ENCODE data around the gene SNHG17. TPM values are rescaled to one million over a fixed set of nuclear protein-coding genes. Genes with fewer than 3 reads are reported as not detected.
"Not testable (repeated sequence)": the region's sequence is repeated elsewhere in the genome, so short reads cannot be mapped to it uniquely, and the experiment has no call there.

Gene SNHG17
- total RNA-seq, 2 donors from 2014 or later, result 69.2 to 99.4 TPM

GRCh38 chr20:38395751-38396395, 39.3 kb downstream of the SNHG17 start:
- not testable (repeated sequence) for DNase-seq; H3K36me3 Mint-ChIP-seq (ENCODE audit: low read depth); H3K27me3 Mint-ChIP-seq; H3K4me1 Mint-ChIP-seq; H3K27ac Mint-ChIP-seq; H3K9me3 ChIP-seq (ENCODE audit: control insufficient read depth, low read length, poor library complexity, severe bottlenecking); H3K4me3 Mint-ChIP-seq; ATAC-seq

- ATAC-seq (no peak), DNase-seq (no peak)
- Mint-ChIP-seq H3K27ac (no peak overlapping the region), H3K27me3 (peaks cover 6% of the 10 kb centered on the region), H3K4me3 (no peak overlapping the region), H3K36me3 (ENCODE audit: low read depth) (no peaks in the 10 kb centered on the region), H3K4me1 (no peaks in the 10 kb centered on the region)
- no peaks in the 10 kb centered on the region for H3K9me3 ChIP-seq (ENCODE audit: control insufficient read depth, low read length, poor library complexity, severe bottlenecking)
Measured at GRCh38 chr20:38395165-38395564, 40.0 kb downstream of the SNHG17 start.

GRCh38 chr20:38393259-38393658, 41.9 kb downstream of the SNHG17 start:
- Mint-ChIP-seq H3K4me1 (no peaks in the 10 kb centered on the region), H3K27ac (no peak overlapping the region), H3K4me3 (no peak overlapping the region), H3K36me3 (ENCODE audit: low read depth) (no peaks in the 10 kb centered on the region), H3K27me3 (peaks cover 11% of the 10 kb centered on the region)
- DNase-seq, result no peak
- ATAC-seq, result no peak
- H3K9me3 ChIP-seq (ENCODE audit: control insufficient read depth, low read length, poor library complexity, severe bottlenecking), result no peaks in the 10 kb centered on the region

- Mint-ChIP-seq H3K27me3 (peaks cover 11% of the 10 kb centered on the region), H3K4me3 (no peak overlapping the region), H3K27ac (no peak overlapping the region), H3K36me3 (ENCODE audit: low read depth) (no peaks in the 10 kb centered on the region), H3K4me1 (no peaks in the 10 kb centered on the region)
- ATAC-seq, result no peak
- DNase-seq, result no peak
- no peaks in the 10 kb centered on the region for H3K9me3 ChIP-seq (ENCODE audit: control insufficient read depth, low read length, poor library complexity, severe bottlenecking)
Measured at GRCh38 chr20:38392356-38392755, 42.8 kb downstream of the SNHG17 start.

DNA sequence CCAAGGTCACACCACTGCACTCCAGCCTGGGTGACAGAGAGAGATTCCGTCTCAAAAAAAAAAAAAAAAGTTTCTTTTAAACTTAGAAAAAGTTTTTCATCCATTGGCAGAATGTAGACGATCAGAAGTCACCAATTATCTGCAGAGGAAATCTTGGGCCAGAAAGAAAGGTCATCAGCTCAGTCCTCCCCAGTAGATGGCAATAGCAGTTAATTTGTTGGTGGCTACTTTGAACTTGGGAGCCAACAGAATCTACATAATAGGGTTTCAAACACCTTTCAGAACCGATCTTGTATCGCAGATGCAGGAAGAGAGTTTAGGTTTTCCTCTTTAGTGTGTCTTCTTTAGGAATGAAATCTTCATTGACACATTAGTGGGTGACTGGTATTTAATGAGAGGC, 47.2 kb downstream of the SNHG17 start:
- Mint-ChIP-seq H3K27me3 (peaks cover 30% of the 10 kb centered on the region), H3K4me1 (no peaks in the 10 kb centered on the region), H3K4me3 (no peak overlapping the region), H3K27ac (no peak overlapping the region), H3K36me3 (ENCODE audit: low read depth) (no peaks in the 10 kb centered on the region)
- ATAC-seq, result no peak
- no peaks in the 10 kb centered on the region for H3K9me3 ChIP-seq (ENCODE audit: control insufficient read depth, low read length, poor library complexity, severe bottlenecking)
- DNase-seq, result no peak

GRCh38 chr20:38386851-38387250, 48.3 kb downstream of the SNHG17 start:
- H3K9me3 ChIP-seq (ENCODE audit: control insufficient read depth, low read length, poor library complexity, severe bottlenecking), result no peaks in the 10 kb centered on the region
- ATAC-seq, result no peak
- Mint-ChIP-seq H3K4me1 (no peaks in the 10 kb centered on the region), H3K27me3 (peaks cover 41% of the 10 kb centered on the region), H3K36me3 (ENCODE audit: low read depth) (no peaks in the 10 kb centered on the region), H3K4me3 (no peak overlapping the region), H3K27ac (no peak overlapping the region)
- no peak for DNase-seq

DNA sequence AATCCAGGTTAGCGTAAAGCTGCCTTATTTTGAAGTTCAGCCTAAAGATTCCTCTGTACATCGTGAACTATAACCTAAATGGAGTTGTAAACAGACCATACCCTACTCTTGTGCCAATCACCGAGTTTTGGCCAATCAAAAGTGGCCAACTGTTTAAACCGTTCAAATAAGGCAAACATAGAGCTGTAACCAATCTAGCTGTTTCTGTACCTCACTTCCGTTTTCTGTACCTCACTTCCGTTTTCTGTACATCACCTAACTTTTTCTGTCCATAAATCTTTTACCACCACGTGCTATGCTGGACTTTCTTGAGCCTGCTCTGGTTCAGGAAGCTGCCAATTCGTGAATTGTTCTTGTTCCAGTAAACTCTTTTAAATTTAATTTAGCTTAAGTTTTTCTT, 49.1 kb downstream of the SNHG17 start:
- Mint-ChIP-seq H3K27ac (no peak overlapping the region), H3K4me3 (no peak overlapping the region), H3K4me1 (no peaks in the 10 kb centered on the region), H3K36me3 (ENCODE audit: low read depth) (no peaks in the 10 kb centered on the region), H3K27me3 (peaks cover 49% of the 10 kb centered on the region)
- DNase-seq (no peak), ATAC-seq (no peak)
- H3K9me3 ChIP-seq (ENCODE audit: control insufficient read depth, low read length, poor library complexity, severe bottlenecking), result no peaks in the 10 kb centered on the region

DNA sequence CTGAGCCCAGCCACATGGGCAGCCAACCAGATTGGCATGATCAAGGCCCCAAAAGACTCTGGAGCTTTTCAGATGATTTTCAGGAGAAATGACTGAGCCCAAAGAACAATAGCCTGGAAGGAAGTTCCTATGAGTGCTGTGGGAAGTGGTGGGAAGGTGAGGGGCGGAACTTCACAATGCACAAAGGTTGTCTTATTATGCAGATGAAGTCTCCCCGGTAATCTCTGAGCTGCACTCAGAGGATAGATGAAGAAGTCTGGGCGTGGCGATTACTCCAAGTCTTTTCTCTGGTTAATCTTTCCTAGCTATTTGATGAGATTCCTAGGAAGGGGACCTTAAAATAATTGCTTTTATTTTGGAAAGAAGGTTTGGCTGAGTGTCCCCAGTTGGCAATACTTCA, 52.0 kb downstream of the SNHG17 start:
- no peak for ATAC-seq
- no peak overlapping the region for H3K27ac Mint-ChIP-seq

GRCh38 chr20:38377838-38378237, 57.3 kb downstream of the SNHG17 start:
- H3K4me1 Mint-ChIP-seq; H3K36me3 Mint-ChIP-seq (ENCODE audit: low read depth); DNase-seq; H3K4me3 Mint-ChIP-seq; H3K9me3 ChIP-seq (ENCODE audit: control insufficient read depth, low read length, poor library complexity, severe bottlenecking); ATAC-seq; H3K27ac Mint-ChIP-seq: not testable (repeated sequence)
- H3K27me3 Mint-ChIP-seq, result peaks cover 32% of the 10 kb centered on the region

More for the DNA sequence above, 52.0 kb downstream of the SNHG17 start:
- Mint-ChIP-seq H3K27me3 (peaks cover 54% of the 10 kb centered on the region), H3K4me1 (no peaks in the 10 kb centered on the region), H3K36me3 (ENCODE audit: low read depth) (no peaks in the 10 kb centered on the region), H3K4me3 (no peak overlapping the region)
- DNase-seq, result no peak
- H3K9me3 ChIP-seq (ENCODE audit: control insufficient read depth, low read length, poor library complexity, severe bottlenecking), result no peaks in the 10 kb centered on the region

GRCh38 chr20:38377039-38377685, 58.0 kb downstream of the SNHG17 start:
- peaks cover 29% of the 10 kb centered on the region for H3K27me3 Mint-ChIP-seq
- no peak overlapping the region for H3K27ac Mint-ChIP-seq
- H3K9me3 ChIP-seq (ENCODE audit: control insufficient read depth, low read length, poor library complexity, severe bottlenecking), result no peaks in the 10 kb centered on the region
- no peak overlapping the region for H3K4me3 Mint-ChIP-seq
- ATAC-seq (no peak), DNase-seq (no peak)
- no peaks in the 10 kb centered on the region for H3K36me3 Mint-ChIP-seq (ENCODE audit: low read depth)
- no peaks in the 10 kb centered on the region for H3K4me1 Mint-ChIP-seq

GRCh38 chr20:38373898-38374297, 61.2 kb downstream of the SNHG17 start:
- Mint-ChIP-seq H3K4me1 (no peaks in the 10 kb centered on the region), H3K4me3 (no peak overlapping the region), H3K27ac (no peak overlapping the region), H3K36me3 (ENCODE audit: low read depth) (no peaks in the 10 kb centered on the region), H3K27me3 (peaks cover 15% of the 10 kb centered on the region)
- H3K9me3 ChIP-seq (ENCODE audit: control insufficient read depth, low read length, poor library complexity, severe bottlenecking), result no peaks in the 10 kb centered on the region
- ATAC-seq (no peak), DNase-seq (no peak)

DNA sequence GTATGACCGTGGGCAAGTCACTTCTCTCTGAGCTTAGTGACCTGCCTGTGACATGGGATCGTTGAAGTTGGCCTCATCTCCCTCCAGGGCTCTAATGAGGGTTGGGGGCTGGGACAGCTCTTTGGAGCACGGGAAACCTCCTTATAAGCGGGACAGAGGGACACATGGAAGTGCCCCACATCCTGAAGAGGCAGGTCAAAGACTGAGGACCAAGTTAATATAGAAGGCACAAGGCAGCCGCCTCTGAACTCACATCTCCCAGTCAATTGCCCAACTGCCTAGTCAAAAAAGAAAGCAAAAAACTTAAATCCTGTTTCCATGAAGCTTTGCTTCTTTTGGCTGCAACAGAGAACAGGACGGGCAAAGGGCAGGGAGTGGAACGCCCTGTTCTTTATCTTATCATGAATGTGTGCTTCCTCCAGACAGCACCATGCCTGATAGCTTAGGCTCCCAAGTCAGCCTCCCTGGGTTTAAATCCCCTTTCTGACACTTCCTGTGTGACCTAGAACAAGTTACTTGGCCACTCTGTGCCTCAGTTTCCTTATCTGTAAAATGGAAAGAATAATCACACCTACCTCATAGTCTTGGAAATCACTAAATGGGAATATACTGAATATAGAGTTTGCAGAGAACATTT, 61.8 kb downstream of the SNHG17 start:
- H3K9me3 ChIP-seq (ENCODE audit: control insufficient read depth, low read length, poor library complexity, severe bottlenecking), result no peaks in the 10 kb centered on the region
- Mint-ChIP-seq H3K36me3 (ENCODE audit: low read depth) (no peaks in the 10 kb centered on the region), H3K4me3 (no peak overlapping the region), H3K27ac (no peak overlapping the region), H3K27me3 (peaks cover 15% of the 10 kb centered on the region), H3K4me1 (no peaks in the 10 kb centered on the region)
- ATAC-seq, result no peak
- no peak for DNase-seq

- H3K4me3 Mint-ChIP-seq, result no peak overlapping the region
- ATAC-seq (no peak), DNase-seq (no peak)
- H3K27ac Mint-ChIP-seq, result no peak overlapping the region
- no peaks in the 10 kb centered on the region for H3K36me3 Mint-ChIP-seq (ENCODE audit: low read depth)
- no peaks in the 10 kb centered on the region for H3K4me1 Mint-ChIP-seq
- H3K27me3 Mint-ChIP-seq, result peaks cover 15% of the 10 kb centered on the region
- H3K9me3 ChIP-seq (ENCODE audit: control insufficient read depth, low read length, poor library complexity, severe bottlenecking), result no peaks in the 10 kb centered on the region
Measured at GRCh38 chr20:38372806-38373205, 62.3 kb downstream of the SNHG17 start.

Measured in T-helper 17 cell (primary cell).